K562 treated with DMSO at 1 percent for 48 hours (cell line): Measurements from ENCODE around the gene NAP1L4. TPM values are rescaled to one million over a fixed set of nuclear protein-coding genes. Genes with fewer than 3 reads are reported as not detected.

Experiments used
- total RNA-seq: library from RNA; unstranded; fragments of 300-600 nt; gene quantifications from 2 replicates; pipeline ENCODE4 v1.2.3, GENCODE V29; 2022; ENCODE audit warnings: low replicate concordance; ENCODE audit errors: extremely low read depth

The NAP1L4 gene, protein sequence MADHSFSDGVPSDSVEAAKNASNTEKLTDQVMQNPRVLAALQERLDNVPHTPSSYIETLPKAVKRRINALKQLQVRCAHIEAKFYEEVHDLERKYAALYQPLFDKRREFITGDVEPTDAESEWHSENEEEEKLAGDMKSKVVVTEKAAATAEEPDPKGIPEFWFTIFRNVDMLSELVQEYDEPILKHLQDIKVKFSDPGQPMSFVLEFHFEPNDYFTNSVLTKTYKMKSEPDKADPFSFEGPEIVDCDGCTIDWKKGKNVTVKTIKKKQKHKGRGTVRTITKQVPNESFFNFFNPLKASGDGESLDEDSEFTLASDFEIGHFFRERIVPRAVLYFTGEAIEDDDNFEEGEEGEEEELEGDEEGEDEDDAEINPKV
- not detected in 2 replicates for total RNA-seq

DNA sequence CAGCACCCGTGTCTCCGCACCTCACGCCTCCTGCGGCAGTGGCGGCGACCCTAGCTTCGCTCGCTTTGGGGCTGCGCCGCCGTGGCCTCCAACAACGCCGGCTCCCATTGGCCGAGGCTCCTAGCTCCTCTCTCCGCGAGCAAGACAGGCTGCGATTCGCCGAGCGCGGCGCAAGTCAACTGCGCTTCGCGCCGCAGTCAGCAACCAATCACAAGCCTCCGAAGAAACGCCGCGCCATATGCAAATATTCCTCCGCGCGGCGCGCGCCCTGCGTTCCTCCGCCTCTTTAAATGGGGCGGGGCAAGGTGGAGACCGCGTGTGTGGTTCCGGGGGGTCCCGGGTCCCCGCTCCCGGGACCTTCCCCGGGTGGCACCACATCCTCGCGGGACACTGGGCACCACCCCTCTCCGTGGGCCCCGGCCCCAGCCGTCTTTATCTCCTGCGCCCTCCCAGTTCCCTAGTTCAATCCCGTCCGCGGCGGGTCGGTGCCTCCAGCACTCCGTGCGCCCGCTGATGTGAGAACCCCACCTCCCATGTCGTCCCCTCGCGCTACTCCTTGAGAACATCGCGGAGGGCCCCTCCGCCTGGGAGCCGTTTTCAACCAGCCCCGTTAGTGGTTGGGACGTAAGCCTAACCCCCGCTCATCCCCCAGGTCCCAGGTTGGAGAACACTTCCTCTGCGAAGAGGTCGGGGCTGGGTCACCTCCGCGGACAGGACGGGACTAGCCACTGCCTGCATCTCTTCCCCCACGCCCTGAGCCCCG is at the start of gene NAP1L4:
Gene NAP1L4 (minus strand): TSS at position 96 of the 763 bp plus-strand sequence. CDS start 13,109 bp downstream, outside the sequence.

DNA sequence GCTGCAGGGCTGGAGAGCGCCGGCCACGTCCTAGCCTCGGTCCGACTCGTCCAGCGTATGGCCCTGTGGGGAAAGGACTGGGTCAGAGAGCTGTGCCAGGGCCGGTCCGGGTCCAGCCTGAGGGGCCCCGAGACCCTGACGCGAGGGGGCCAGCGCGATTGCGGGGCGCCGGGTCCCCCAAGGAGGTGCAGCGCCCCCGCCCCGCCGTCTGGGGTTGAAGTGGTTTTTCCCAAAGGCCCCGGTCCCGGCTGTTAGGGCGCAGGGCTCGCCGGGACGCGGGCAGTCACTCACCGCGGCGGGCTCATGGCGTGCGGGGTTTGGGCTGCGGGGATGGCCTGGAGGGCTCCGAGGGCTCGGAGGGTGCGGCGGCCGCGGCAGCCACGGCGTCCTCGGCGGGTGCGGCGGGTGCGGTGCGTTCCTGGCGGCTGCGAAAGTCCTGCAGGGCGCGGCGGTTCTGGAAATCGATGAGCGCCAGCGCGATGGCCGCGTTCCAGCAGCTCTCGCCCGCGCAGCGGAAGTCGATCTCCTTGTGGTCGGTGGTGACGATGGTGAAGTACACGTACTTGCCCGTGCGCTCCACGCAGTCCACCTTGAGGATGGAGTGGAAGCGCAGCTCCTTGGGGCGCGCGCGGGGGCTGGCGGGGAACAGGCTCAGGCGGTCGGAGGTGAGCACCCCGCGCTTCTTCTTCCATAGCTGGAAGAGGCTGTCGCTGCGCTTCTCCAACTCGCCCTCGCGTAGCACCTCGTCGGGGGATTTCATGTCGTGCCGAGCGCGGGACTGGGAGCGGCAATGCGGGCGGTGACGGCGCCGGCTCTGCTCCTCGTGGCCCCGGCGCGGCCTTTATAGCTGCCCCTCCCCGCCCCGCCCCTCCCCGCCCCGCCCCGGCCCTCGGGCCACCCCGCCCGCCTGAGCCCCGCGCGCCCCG is 63.3 kb downstream of the NAP1L4 start, which contains the start of gene PHLDA2:
Gene PHLDA2 (minus strand): TSS at position 816 of the 926 bp plus-strand sequence. CDS start 56 bp downstream, at position 760.

Other genes with a start within 250 kb of the NAP1L4 start
- not detected in 2 replicates for gene CDKN1C, start 106.6 kb downstream of the NAP1L4 start, total RNA-seq
- not detected in 2 replicates for gene PHLDA2, start 62.9 kb downstream of the NAP1L4 start, total RNA-seq
- not detected in 2 replicates for gene CARS1, start 65.1 kb upstream of the NAP1L4 start, total RNA-seq
- not detected in 2 replicates for gene OSBPL5, start 173.0 kb upstream of the NAP1L4 start, total RNA-seq
- gene MRGPRG, start 226.5 kb upstream of the NAP1L4 start, total RNA-seq = not detected in 2 replicates
- not detected in 2 replicates for gene MRGPRE, start 240.1 kb upstream of the NAP1L4 start, total RNA-seq